OCI-LY1 (cell line): ENCODE results near the gene MNT.

Experiments used
- H2AFZ ChIP-seq: fragments of 200-600 bp; sonication (generic), shearing (Covaris generic); 2 replicates; pipeline ENCODE4 v1.6.0; 2014; ENCODE audit warnings: antibody characterized with exemption, mild to moderate bottlenecking, low read length
- H3F3A ChIP-seq: fragments of 200-600 bp; sonication (generic), shearing (Covaris generic); 2 replicates; pipeline ENCODE4 v1.6.0; 2014; ENCODE audit warnings: mild to moderate bottlenecking, antibody characterized with exemption, low read length, moderate library complexity; ENCODE audit not compliant: insufficient read depth
- H3K27ac ChIP-seq: fragments of 200-600 bp; sonication (generic); 2 replicates; pipeline ENCODE4 v1.5.1; 2014; ENCODE audit warnings: low read length, mixed run types, mild to moderate bottlenecking, low read depth; ENCODE audit not compliant: poor library complexity, severe bottlenecking
- H3K27me3 ChIP-seq: fragments of 200-600 bp; sonication (generic); 2 replicates; pipeline ENCODE4 v1.6.0; 2014; ENCODE audit warnings: antibody characterized with exemption, mild to moderate bottlenecking, low read length, moderate library complexity; ENCODE audit not compliant: insufficient read depth
- H3K36me3 ChIP-seq: fragments of 200-600 bp; sonication (generic); 2 replicates; pipeline ENCODE4 v1.6.1; 2014; ENCODE audit warnings: mild to moderate bottlenecking, antibody characterized with exemption, low read length, moderate library complexity, mixed read lengths; ENCODE audit not compliant: insufficient read depth
- H3K4me1 ChIP-seq: fragments of 200-600 bp; sonication (generic); 2 replicates; pipeline ENCODE4 v1.5.1; 2014; ENCODE audit warnings: mild to moderate bottlenecking, low read length, moderate library complexity; ENCODE audit not compliant: insufficient read depth, severe bottlenecking
- H3K4me2 ChIP-seq: fragments of 200-600 bp; sonication (generic), shearing (Covaris generic); 2 replicates; pipeline ENCODE4 v1.6.1; 2014; ENCODE audit warnings: low read length
- H3K4me3 ChIP-seq: fragments of 200-600 bp; sonication (generic); 2 replicates; pipeline ENCODE4 v1.5.1; 2014; ENCODE audit warnings: low read length, low read depth, mild to moderate bottlenecking, mixed read lengths; ENCODE audit not compliant: poor library complexity, severe bottlenecking
- H3K79me2 ChIP-seq: fragments of 200-600 bp; shearing (Covaris generic); 2 replicates; pipeline ENCODE4 v1.6.1; 2016; ENCODE audit warnings: mixed run types, low read length, mixed read lengths; ENCODE audit not compliant: insufficient read depth
- H3K9ac ChIP-seq: fragments of 200-600 bp; sonication (generic), shearing (Covaris generic); 2 replicates; pipeline ENCODE4 v1.6.1; 2014; ENCODE audit warnings: mild to moderate bottlenecking, low read length, mixed read lengths
- H3K9me2 ChIP-seq: fragments of 200-600 bp; sonication (generic), shearing (Covaris generic); 2 replicates; pipeline ENCODE4 v1.6.1; 2014; ENCODE audit warnings: low read depth, mild to moderate bottlenecking, low read length, mixed read lengths
- H3K9me3 ChIP-seq: fragments of 200-600 bp; shearing (Covaris generic); 2 replicates; pipeline ENCODE4 v1.6.1; 2014; ENCODE audit warnings: low read length, mixed read lengths
- H4K20me1 ChIP-seq: fragments of 200-600 bp; sonication (generic), shearing (Covaris generic); 2 replicates; pipeline ENCODE4 v1.6.0; 2016; ENCODE audit warnings: mild to moderate bottlenecking, low read length; ENCODE audit not compliant: insufficient read depth
- EZH2 ChIP-seq: fragments of 200-600 bp; sonication (generic), shearing (Covaris generic); IDR thresholded peaks from 2 replicates; pipeline ENCODE4 v1.8.0; 2017; ENCODE audit warnings: borderline replicate concordance, mixed run types, mild to moderate bottlenecking, antibody characterized with exemption, low read length, moderate library complexity, mixed read lengths
- TF ChIP-seq, protein P1 (sequence below): fragments of 200-600 bp; sonication (generic), shearing (Covaris generic); IDR thresholded peaks from 2 replicates; pipeline ENCODE4 v1.5.1; 2017; ENCODE audit warnings: mild to moderate bottlenecking, antibody characterized with exemption, low read length, moderate library complexity, mixed read lengths

The MNT gene

DNA sequence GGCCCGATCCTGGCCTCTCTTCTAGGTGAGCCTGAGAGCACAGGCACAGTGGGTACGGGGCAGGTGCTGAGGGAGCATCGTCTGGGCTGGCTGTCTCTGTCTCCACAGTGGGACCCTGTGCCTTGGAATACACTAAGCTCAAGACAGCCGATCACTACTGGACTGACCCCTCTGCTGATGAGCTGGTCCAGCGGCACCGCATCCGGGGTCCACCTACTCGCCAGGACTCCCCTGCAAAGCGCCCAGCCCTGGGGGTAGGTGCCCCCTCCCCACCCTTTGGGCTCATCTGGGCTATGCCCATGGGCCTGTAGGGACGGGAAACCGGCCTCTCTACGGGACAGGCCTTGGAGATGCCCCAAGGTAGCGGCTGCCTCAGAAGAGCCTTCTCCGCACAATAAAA is 38.0 kb downstream of the MNT start:
- no peak for TF ChIP-seq EZH2
- Histone ChIP-seq H2AFZ (no peak overlapping the region), H3F3A (no peaks in the 10 kb centered on the region), H3K36me3 (peaks cover 17% of the 10 kb centered on the region; the same call in 1 of the 2 replicates), H3K4me2 (no peak overlapping the region), H3K4me1 (no peaks in the 10 kb centered on the region), H3K4me3 (no peak overlapping the region), H4K20me1 (no peaks in the 10 kb centered on the region), H3K27me3 (no peaks in the 10 kb centered on the region), H3K9me2 (no peaks in the 10 kb centered on the region), H3K9ac (no peak overlapping the region), H3K9me3 (no peaks in the 10 kb centered on the region), H3K27ac (no peak overlapping the region), H3K79me2 (no peaks in the 10 kb centered on the region)

DNA sequence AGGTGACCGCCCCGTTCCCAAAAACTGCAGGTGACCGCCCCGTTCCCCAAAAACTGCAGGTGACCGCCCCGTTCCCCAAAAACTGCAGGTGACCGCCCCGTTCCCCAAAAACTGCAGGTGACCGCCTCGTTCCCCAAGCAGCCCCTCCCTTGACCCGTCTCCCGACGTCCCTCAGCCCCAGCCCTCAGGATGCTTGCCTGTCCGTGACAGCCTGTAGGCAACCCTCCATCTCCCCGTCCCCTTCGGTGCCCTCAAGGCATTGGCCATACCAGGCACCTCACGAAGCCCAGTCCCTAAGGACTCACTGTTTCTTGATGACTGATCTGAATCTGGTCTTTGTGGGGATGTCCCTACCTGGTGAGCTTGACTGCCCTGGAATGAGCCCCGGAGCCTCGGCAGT is 38.4 kb downstream of the MNT start:
- H3K27ac ChIP-seq = no peak overlapping the region
- H3K4me3 ChIP-seq = no peak overlapping the region
- H4K20me1 ChIP-seq = no peaks in the 10 kb centered on the region
- H3K9ac ChIP-seq = no peak overlapping the region
- TF ChIP-seq EZH2 = no peak
- TF ChIP-seq, protein P1, sequence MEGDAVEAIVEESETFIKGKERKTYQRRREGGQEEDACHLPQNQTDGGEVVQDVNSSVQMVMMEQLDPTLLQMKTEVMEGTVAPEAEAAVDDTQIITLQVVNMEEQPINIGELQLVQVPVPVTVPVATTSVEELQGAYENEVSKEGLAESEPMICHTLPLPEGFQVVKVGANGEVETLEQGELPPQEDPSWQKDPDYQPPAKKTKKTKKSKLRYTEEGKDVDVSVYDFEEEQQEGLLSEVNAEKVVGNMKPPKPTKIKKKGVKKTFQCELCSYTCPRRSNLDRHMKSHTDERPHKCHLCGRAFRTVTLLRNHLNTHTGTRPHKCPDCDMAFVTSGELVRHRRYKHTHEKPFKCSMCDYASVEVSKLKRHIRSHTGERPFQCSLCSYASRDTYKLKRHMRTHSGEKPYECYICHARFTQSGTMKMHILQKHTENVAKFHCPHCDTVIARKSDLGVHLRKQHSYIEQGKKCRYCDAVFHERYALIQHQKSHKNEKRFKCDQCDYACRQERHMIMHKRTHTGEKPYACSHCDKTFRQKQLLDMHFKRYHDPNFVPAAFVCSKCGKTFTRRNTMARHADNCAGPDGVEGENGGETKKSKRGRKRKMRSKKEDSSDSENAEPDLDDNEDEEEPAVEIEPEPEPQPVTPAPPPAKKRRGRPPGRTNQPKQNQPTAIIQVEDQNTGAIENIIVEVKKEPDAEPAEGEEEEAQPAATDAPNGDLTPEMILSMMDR = no peak
- no peak overlapping the region for H2AFZ ChIP-seq
- no peaks in the 10 kb centered on the region for H3K79me2 ChIP-seq
- H3K9me2 ChIP-seq = no peaks in the 10 kb centered on the region
- H3K4me1 ChIP-seq = no peaks in the 10 kb centered on the region
- no peak overlapping the region for H3K4me2 ChIP-seq
- no peaks in the 10 kb centered on the region for H3F3A ChIP-seq
- no peaks in the 10 kb centered on the region for H3K9me3 ChIP-seq
- peaks cover 17% of the 10 kb centered on the region; the same call in 1 of the 2 replicates for H3K36me3 ChIP-seq
- H3K27me3 ChIP-seq = no peaks in the 10 kb centered on the region

DNA sequence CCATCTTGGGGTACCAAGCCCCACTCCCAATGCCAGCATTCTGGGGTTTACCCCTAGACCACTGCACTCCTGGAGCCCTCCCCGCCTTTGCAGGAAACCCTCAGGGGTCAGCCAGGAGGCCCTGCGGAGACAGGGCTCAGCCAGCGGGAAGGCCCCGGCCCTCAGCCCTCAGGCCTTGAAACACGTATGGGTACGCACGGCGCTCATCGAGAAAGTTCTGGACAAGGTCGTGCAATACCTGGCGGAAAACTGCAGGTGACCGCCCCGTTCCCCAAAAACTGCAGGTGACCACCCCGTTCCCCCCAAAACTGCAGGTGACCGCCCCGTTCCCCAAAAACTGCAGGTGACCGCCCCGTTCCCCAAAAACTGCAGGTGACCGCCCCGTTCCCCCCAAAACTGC is 38.8 kb downstream of the MNT start:
- Histone ChIP-seq H3K4me1 (no peaks in the 10 kb centered on the region), H2AFZ (no peak overlapping the region), H3K27ac (no peak overlapping the region), H3K27me3 (no peaks in the 10 kb centered on the region), H3K79me2 (no peaks in the 10 kb centered on the region), H3K9me2 (no peaks in the 10 kb centered on the region), H3K4me3 (no peak overlapping the region), H3K9me3 (no peaks in the 10 kb centered on the region), H4K20me1 (no peaks in the 10 kb centered on the region), H3K9ac (no peak overlapping the region), H3K36me3 (peaks cover 17% of the 10 kb centered on the region; the same call in 1 of the 2 replicates), H3K4me2 (no peak overlapping the region), H3F3A (no peaks in the 10 kb centered on the region)
- no peak for TF ChIP-seq EZH2
- TF ChIP-seq, protein P1 = no peak

DNA sequence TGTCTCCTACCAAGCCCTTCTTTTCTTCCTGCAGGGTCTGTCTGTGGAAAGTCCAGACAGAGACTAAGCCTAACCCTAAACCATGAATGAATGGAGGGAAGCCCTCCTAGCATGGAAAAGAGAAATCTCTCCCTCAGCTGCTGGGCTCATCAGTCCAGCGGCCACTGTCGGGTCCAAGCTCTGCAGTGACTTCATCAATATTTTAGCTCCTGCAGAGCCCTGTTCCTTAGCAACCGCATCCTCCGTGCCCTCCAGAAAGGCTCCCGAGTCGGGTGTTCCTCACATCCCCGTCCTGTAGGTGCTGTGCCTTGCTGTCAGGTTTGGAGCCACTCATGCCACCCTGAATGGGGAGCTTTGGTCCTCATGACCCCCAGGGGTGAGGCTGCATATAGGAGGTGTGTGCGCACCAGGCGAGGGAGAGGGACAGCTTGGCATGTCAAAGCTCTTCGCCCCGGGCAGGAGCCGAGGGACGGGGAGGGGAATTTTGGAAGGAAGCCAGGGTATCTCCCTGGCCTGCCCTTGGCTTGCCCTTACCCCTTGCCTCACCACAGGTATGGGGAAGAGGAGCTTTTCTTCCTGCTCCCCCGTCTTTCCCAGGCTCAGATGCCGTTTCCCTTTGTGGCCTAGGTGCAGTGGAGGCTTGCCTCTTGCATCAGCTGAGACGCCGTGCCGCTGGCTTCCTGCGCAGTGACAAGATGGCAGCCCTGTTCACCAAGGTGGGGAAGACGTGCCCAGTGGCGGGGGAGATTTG is 39.7 kb downstream of the MNT start:
- H3K79me2 ChIP-seq = no peaks in the 10 kb centered on the region
- H2AFZ ChIP-seq = no peak overlapping the region
- H3K36me3 ChIP-seq = peaks cover 17% of the 10 kb centered on the region; the same call in 1 of the 2 replicates
- no peaks in the 10 kb centered on the region for H4K20me1 ChIP-seq
- H3K4me3 ChIP-seq = no peak overlapping the region
- TF ChIP-seq, protein P1 = no peak
- TF ChIP-seq EZH2 = no peak
- no peak overlapping the region for H3K9ac ChIP-seq
- H3K27ac ChIP-seq = no peak overlapping the region
- no peaks in the 10 kb centered on the region for H3F3A ChIP-seq
- H3K9me3 ChIP-seq = no peaks in the 10 kb centered on the region
- no peaks in the 10 kb centered on the region for H3K9me2 ChIP-seq
- H3K4me2 ChIP-seq = no peak overlapping the region
- no peaks in the 10 kb centered on the region for H3K4me1 ChIP-seq
- no peaks in the 10 kb centered on the region for H3K27me3 ChIP-seq
